ENCODE results near the gene YTHDF1. TPM values are rescaled to one million over a fixed set of nuclear protein-coding genes. Genes with fewer than 3 reads are reported as not detected.

YTHDF1 gene
- polyA plus RNA-seq, 1 experiment, result 22.4 TPM

DNA sequence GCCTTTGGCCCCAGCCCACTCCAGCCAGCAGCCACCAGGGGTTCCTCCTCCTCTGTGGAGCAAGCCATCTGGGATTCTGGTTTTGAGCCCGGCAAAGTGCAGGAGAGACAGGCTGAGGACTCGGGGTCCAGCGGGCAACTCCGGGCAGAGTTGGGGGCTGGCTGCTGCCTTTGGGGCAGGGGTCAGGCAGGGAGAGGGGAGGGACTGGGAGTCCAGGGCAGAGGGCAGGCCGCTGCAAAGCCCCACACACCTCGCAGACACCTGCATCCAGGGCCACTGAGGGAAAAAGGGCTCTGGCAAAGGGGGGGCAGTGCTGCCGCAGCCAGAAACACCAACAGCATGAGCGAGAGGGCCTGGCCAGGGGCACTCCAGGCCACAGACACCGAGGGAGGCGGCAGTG is 28.5 kb upstream of the YTHDF1 start:
- Histone ChIP-seq H3K27me3 (ENCODE audit: control insufficient read depth, insufficient read depth, low read length) (peaks cover 21% of the 10 kb centered on the region), H3K9me3 (ENCODE audit: control insufficient read depth, insufficient read depth, low read length) (no peaks in the 10 kb centered on the region; the same call in 1 of the 2 replicates), H3K4me3 (ENCODE audit: low read depth, low read length) (no peak overlapping the region), H3K27ac (ENCODE audit: low read depth, low read length) (no peak overlapping the region)
- TF ChIP-seq, protein P1, sequence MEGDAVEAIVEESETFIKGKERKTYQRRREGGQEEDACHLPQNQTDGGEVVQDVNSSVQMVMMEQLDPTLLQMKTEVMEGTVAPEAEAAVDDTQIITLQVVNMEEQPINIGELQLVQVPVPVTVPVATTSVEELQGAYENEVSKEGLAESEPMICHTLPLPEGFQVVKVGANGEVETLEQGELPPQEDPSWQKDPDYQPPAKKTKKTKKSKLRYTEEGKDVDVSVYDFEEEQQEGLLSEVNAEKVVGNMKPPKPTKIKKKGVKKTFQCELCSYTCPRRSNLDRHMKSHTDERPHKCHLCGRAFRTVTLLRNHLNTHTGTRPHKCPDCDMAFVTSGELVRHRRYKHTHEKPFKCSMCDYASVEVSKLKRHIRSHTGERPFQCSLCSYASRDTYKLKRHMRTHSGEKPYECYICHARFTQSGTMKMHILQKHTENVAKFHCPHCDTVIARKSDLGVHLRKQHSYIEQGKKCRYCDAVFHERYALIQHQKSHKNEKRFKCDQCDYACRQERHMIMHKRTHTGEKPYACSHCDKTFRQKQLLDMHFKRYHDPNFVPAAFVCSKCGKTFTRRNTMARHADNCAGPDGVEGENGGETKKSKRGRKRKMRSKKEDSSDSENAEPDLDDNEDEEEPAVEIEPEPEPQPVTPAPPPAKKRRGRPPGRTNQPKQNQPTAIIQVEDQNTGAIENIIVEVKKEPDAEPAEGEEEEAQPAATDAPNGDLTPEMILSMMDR (IDR thresholded peaks at IDR 0.05; ENCODE audit: low read depth, low read length), result no peak
- DNase-seq (ENCODE audit: low read depth, low spot score), result no peak
- POLR2A ChIA-PET, result no interaction called here
- CTCF ChIA-PET, result interaction anchor here (3.6 kb wide), 1 partner anchor 21 kb away, joined by 13 read pairs; no protein-coding TSS in a partner anchor

DNA sequence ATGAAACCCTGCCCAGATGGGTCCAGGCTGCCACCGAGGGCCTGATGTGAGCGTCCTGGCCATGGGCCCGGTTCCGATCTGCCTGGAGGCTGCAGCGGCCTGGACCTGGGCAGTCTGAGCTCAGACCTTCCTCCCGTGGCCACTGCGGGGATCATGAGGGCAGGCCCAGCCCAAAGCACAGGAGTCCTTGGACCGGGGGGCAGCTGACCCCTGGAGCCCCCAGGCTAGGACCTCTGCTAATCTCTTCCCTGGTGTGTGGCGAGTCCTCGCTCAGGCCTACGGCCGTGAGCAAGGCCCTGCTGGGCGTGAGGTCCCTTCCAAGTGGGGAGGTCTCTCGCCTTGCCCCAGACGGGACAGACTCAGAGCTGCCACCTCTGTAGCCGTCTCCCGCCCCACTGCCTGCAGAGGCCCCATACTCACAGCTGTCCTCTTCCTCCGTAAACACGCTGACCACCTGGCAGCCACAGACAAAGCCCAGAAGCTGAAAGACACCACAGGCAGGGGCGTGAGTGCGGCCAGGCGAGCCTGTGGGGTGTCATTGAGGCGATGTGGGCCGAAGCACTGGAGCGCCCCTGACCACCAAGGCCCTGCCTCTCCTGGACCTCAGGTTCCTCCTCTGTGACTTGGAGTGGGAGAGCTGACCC is 27.8 kb upstream of the YTHDF1 start:
- TF ChIP-seq, protein P1 (IDR thresholded peaks at IDR 0.05; ENCODE audit: low read depth, low read length), result no peak
- Histone ChIP-seq H3K9me3 (ENCODE audit: control insufficient read depth, insufficient read depth, low read length) (no peaks in the 10 kb centered on the region; the same call in 1 of the 2 replicates), H3K27me3 (ENCODE audit: control insufficient read depth, insufficient read depth, low read length) (peaks cover 20% of the 10 kb centered on the region), H3K4me3 (ENCODE audit: low read depth, low read length) (no peak overlapping the region), H3K27ac (ENCODE audit: low read depth, low read length) (no peak overlapping the region)
- ChIA-PET POLR2A (no interaction called here), CTCF (interaction anchor here (3.6 kb wide), 1 partner anchor 20 kb away, joined by 13 read pairs; no protein-coding TSS in a partner anchor)
- no peak for DNase-seq (ENCODE audit: low read depth, low spot score)

DNA sequence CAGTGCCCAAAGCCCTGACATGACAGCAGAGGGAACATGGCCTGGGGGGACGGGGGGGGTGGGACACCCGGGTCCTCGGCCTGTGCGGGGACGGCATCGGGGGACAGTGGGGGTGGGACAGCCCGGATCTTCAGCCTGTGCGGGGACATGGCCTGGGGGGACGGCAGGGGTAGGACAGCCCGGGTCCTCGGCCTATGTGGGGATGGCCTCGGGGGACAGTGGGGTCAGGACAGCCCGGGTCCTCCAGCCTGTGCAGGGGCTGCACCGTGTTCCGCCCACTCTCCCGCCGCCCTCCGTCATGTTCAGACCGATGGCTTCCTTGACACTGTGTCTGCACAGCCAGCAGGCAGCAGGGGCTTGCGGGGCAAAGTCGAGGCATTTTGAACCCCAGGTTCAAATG is 26.8 kb upstream of the YTHDF1 start:
- CTCF ChIA-PET, result no interaction called here
- Histone ChIP-seq H3K27me3 (ENCODE audit: control insufficient read depth, insufficient read depth, low read length) (peaks cover 17% of the 10 kb centered on the region), H3K9me3 (ENCODE audit: control insufficient read depth, insufficient read depth, low read length) (no peaks in the 10 kb centered on the region; the same call in 1 of the 2 replicates), H3K4me3 (ENCODE audit: low read depth, low read length) (no peak overlapping the region), H3K27ac (ENCODE audit: low read depth, low read length) (no peak overlapping the region)
- POLR2A ChIA-PET, result no interaction called here
- no peak for DNase-seq (ENCODE audit: low read depth, low spot score)
- TF ChIP-seq, protein P1 (IDR thresholded peaks at IDR 0.05; ENCODE audit: low read depth, low read length), result no peak

DNA sequence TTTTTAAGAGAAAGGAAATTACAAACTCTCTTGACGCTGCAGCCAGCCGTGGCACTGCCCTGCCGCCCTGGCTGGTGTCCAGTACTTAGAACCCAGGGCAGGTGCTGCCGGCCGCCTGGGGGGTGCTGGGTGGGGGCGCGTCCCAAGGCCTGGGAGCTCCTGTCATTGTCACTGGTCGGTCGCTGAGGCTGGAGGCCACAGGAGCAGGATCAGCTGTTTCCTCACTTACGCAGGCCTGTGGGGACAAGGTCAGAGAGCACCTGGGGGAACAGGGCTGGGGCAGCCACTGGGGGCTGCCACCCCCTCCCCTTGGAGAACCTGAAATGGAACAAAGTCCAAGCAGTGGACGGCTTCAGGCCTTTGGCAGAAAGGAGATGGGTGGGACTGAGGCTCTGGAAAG is 25.3 kb upstream of the YTHDF1 start:
- peaks cover 13% of the 10 kb centered on the region for H3K27me3 ChIP-seq (ENCODE audit: control insufficient read depth, insufficient read depth, low read length)
- no peak overlapping the region for H3K27ac ChIP-seq (ENCODE audit: low read depth, low read length)
- POLR2A ChIA-PET, result no interaction called here
- CTCF ChIA-PET, result no interaction called here
- no peaks in the 10 kb centered on the region; the same call in 1 of the 2 replicates for H3K9me3 ChIP-seq (ENCODE audit: control insufficient read depth, insufficient read depth, low read length)
- TF ChIP-seq, protein P1 (IDR thresholded peaks at IDR 0.05; ENCODE audit: low read depth, low read length), result no peak
- no peak overlapping the region for H3K4me3 ChIP-seq (ENCODE audit: low read depth, low read length)
- no peak for DNase-seq (ENCODE audit: low read depth, low spot score)

DNA sequence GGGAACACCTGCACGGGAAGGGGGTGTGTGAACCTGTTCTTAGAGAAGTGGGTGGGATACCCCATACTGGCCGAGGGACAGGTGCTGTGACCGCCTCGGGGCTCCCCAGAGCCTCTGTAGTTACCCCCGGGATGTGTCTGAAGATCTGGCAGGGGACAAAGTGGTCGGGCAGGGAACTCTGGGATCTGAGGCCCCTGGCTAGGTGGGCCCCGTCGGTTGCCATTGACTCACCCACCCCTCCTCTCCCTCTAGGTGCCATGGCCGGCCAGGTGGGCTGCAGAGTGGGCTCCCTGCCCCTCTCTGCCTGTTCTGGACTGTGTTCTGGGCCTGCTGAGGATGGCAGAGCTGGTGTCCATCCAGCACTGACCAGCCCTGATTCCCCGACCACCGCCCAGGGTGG is 24.1 kb upstream of the YTHDF1 start:
- H3K9me3 ChIP-seq (ENCODE audit: control insufficient read depth, insufficient read depth, low read length), result no peaks in the 10 kb centered on the region; the same call in 1 of the 2 replicates
- H3K27me3 ChIP-seq (ENCODE audit: control insufficient read depth, insufficient read depth, low read length), result peaks cover 12% of the 10 kb centered on the region
- DNase-seq (ENCODE audit: low read depth, low spot score), result no peak
- TF ChIP-seq, protein P1 (IDR thresholded peaks at IDR 0.05; ENCODE audit: low read depth, low read length), result no peak
- POLR2A ChIA-PET, result no interaction called here
- CTCF ChIA-PET, result interaction anchor here (2.7 kb wide), 1 partner anchor 16 kb away, joined by 10 read pairs; no protein-coding TSS in a partner anchor
- no peak overlapping the region for H3K27ac ChIP-seq (ENCODE audit: low read depth, low read length)
- no peak overlapping the region for H3K4me3 ChIP-seq (ENCODE audit: low read depth, low read length)
